Retina (tissue), 1 donor: ENCODE measurements around the gene HOXA7.

Experiments used
- DNase-seq: peaks from one replicate; pipeline ENCODE4 v3.0.0-alpha.2; 2016

HOXA7 gene

DNA sequence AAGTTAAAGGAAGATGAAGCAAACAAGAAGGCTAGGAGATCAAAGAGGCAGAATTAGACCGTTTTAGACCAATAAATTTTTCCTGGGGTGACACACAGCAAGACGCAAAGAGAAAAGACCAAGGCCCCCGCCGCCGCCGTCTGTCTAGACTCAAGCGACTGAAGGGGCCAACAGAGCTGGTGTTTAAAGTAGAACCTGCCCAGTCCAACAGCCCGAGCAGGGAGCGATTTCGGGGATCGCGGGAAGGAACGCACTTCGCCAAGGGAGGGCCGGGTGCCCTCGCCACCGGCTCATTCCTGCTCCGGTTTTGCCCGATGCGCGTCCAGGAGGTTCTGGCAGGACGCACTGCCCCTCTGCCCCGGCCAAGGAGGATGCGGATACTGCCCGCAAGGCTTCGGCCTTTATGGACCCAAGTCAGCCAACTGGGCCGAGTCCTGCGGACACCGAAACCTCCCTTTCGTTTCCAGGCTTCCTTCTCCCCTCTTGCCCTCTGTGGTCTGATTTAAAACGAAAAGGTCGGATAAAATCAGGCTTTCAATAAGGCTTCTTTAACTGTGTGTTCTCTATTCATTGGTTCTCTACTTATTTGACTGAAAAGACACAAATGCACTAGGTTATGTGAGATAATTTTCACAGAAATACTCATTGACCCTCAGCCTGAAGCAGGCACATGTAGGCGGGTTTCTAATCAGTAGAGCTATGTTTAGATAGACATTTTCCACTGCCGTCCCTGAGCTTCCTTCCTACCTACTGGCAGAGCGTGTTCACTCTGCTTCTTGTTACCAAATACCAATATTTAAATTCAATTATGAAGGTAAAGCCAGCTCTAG, 2.2 kb upstream of the HOXA7 start:
- DNase-seq, result peak; percentile 76

DNA sequence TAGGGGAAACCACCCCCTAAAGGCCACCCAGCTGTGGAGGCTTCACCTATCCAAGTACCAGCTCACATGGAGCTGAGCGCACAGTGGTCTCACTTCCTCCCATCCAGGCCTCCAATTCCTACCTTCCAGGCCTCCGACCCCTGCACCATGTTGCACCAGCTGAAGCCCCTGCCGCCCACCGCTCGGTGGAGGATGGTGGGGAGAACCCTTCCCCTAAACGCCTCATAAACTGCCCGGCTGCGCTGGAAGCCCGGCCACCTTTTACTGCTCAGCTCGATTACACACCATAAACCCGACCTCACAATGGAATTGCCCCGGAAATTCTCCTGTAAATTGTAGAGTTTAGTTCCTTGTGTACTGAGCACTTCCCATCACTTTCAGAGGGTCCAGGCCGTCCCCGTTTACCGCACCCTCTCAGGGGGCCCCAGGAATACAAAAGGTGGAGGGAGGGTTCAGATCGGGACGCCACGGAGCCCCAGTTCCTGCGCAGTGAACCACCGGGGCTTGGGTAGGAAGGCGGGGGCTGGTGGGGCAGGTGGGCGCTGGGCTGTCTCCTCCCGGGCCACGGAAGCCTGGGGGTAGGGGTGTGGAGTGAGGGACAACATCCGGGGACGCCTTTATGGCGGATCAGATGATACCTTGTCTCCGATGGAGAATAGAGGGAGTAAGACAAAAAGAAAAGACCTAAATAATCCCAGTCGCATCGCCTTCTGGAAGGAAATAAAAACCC, 1.4 kb upstream of the HOXA7 start:
- no peak for DNase-seq

DNA sequence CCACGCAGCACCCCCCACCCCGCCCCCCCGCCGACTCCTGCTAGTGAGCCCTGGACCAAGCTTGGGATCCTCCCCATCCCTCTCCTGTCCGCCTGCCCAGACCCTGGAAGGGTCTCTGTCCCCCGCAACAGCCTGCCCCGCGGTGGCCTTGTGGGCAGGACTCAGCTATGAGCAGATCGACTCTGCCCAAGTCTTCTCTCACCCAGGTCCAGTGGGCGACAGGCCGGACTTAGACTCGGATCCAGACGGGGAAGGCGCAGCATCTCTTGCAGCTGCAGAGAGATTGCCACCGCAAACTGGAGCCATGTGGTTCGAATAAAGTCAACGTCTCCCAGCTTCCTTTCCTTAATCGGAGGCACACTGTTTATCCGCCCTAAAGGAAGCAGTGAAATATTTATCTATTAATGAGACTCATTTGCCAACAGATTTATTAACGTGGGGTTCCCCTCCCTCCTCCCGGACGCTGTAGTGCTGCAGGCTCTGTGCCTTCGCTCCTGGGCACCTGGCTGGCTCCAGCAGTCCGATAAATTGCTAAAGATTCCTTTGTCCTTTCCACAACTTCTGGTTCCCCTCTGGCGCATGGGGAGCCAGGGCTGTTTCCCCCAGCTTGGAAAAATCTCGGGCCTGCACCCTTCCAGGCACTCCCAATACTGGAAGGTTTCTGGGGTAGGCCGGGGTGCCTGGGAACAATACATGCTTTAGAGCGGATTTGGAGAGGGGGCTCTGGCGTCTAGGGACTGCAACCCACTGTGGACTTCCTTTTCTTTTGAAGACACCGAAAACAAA, 634 bp upstream of the HOXA7 start:
- no peak for DNase-seq

DNA sequence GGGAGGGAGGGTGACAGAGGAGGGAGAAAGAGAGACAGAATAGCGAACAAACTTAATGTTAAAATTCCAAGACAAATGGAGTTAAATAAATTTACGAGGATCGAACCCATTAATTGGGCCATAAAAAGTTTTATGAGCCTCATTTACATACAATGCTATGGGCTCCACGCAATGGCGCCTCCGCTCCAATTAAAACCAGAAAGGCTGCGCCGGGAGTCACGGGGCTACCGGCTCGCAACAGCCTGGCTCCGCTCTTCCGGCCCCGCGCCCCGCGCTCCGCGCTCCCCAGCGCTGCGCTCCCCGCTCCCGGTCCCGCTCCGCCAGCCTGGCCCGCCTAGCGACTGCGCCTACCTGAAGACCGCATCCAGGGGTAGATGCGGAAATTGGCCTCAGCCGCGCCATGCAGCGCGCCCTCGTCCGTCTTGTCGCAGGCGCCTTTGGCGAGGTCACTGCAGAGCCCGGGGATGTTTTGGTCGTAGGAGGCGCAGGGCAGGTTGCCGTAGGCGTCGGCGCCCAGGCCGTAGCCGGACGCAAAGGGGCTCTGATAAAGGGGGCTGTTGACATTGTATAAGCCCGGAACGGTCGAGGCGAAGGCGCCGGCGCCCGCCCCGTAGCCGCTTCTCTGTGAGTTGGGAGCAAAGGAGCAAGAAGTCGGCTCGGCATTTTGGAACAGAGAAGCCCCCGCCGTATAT, 513 bp downstream of the HOXA7 start:
- DNase-seq, result peak; percentile 73

DNA sequence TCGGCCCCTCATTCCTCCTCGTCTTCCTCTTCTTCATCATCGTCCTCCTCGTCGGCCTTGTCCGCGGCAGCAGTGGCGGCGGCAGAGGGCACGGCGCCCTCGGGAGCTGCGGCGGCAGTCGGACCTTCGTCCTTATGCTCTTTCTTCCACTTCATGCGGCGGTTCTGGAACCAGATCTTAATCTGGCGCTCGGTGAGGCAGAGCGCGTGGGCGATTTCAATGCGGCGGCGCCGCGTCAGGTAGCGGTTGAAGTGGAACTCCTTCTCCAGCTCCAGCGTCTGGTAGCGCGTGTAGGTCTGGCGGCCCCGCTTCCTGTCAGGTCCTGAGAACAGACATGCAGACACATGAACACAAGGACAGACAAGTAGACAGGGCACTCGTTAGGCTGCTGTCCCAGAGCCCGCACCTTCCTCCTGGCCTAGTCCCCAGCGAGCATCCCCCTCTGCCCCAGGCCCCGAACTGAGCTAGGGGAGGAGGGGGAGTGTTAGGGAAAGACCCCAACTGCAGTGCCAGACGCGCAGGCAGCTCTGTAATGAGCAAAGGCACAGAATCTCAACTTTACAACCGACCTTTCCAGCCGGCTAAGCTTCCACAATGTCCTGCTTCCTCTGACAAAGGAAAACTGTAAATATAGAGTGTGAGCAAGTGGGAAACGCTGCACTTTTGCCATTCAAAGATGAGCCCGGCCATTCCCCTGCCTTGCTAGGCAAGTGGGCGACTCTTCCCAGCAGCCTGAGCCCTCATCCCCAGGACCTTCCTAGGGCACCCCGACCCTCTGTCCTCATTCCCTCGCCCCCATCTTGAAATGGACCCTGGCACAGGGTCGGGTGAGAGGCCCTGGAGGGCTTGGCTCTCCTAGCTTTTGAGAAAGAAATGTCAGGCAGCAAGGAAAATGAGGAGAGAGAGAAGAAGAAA, 1.3 kb downstream of the HOXA7 start:
- DNase-seq, result no peak

DNA sequence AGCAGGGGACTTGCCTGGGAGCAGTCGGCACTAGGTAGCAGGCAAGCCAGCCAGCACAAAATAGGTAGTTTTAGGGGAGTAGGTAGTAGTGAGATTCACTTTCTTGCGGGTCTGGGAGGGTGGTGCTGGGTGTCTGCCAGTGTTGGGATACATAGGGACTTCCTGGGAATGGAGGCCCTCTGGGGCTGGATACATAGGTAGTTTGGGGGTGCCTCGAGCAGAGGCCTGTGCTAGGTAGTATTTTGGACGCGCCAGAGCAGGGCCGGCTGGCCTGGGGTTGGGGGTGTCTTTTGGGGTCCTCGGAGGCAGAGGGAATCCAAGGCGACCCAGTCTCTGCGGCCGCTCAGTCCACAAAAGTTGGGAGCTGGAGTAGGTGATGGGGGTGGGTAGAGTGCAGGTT, 2.1 kb downstream of the HOXA7 start:
- DNase-seq, result no peak

DNA sequence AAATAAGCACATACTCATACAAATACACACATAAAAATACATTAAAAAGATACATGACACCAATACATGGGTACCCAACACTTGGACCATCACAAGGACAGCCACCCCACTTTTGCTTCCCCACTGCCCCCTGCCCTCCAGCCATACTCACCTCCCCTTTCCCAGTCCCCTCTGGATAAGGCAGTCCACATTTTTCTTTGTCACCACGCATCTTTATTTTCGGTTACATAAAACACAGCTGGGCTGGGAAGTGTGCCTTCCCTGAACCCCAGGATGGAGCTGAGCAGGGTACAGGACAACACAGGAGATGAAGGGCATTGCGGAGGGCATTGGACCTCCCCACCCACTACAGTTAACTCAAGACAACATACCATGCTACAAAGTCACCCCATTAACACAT, 2.9 kb downstream of the HOXA7 start:
- DNase-seq, result no peak

DNA sequence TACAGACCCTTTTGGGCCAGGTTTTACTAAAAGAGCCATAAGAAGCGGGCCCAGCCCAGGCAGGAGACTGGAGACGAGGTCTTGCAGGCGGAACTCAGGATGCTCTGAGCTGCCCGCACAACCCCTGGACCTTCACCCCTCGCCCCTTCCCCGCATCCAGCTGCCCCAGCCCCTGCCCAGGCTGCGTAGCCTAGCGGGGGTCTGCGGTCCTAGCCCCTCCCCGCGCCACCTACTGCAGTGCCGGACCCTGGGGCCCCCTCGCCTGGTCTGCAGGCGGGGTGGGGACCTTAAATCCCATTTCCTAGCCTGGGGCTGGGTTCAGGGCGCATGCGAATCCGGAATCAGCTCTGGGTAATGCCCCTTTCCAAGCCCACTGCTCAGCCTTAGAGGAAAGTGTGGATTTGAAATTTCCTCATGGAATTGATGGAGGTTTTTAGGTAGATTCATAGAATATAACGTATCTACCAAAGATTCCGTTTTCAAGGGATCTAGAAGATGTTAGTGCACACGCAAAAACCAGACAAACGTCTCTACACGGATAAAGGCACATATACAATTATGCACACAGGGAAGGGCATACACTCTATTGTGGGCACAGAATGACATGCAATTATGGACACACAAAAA, 3.5 kb downstream of the HOXA7 start:
- no peak for DNase-seq

DNA sequence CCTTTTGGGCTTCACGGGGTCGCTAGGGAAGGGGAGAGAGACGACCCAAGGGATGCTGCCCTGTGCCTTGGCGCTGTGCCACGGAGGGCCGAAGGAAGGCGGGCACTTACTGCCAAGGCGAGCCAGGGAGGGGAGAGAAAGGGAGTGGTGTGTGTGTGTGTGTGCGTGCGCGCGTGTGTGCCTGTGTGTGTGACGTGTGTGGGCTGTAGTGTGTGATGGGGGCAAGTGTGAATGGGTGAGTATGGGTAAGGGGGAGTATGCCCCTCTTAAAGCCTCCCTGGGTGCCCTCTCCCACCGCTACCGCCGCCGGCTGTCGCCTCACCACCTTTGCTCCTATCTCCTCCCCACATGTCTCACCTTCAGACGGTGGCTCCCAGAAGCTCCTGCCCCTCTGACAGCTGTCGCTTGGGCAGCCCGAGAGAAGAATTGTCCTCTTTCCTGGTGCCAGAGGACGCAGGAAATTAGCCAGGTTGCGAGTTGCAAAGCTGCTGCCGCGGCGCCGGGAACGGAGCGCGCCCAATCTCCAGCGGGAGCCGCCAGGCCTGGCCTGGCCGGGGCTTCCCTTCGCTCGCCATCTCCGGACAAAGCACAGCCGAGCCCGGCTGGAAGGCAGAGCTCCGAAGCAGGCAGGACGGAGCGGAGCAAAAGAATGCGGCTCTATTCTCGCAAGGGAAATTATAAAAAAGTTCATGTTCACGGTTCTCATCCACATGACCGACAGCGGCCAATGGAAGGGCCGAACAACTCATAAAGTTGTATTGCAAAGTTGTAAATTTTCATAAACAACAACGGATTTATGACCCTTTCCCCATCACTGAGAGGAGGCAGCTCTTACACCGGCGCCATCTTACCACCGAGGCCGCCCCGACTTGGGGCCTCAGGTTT, 4.3 kb downstream of the HOXA7 start, which contains the start of gene HOXA3:
Gene HOXA3 (minus strand): TSS at position 653 of the 885 bp plus-strand sequence. CDS start 41,943 bp downstream, outside the sequence.
- peak; percentile 68 for DNase-seq

DNA sequence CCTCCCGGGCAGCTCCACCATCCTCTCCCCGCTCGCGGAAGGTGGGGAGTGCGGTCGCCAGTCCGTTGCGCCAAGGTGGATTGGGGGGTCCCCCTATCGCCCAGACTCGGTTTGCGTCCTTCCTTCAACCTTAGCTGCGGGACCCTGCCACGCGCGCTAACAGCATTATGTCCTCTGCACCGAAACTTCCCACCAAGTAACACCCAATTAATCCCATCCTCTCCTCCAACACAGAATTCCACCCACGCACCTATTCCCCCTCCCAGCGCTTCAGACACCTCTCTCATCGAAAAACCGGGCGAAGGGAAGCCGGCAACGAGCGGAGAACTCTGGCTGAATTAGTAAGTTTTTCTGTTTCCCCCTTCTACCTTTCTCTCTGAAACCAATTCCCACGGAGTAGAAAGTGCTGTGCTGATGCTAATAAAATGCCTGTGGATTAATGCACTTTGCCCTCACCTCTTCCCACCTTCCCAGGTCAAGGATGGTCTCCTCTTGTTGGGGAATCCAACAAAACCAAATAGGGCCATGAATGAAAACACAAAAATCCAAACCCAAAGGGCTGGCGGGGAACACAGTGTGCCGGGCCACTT, 5.0 kb downstream of the HOXA7 start:
- no peak for DNase-seq

DNA sequence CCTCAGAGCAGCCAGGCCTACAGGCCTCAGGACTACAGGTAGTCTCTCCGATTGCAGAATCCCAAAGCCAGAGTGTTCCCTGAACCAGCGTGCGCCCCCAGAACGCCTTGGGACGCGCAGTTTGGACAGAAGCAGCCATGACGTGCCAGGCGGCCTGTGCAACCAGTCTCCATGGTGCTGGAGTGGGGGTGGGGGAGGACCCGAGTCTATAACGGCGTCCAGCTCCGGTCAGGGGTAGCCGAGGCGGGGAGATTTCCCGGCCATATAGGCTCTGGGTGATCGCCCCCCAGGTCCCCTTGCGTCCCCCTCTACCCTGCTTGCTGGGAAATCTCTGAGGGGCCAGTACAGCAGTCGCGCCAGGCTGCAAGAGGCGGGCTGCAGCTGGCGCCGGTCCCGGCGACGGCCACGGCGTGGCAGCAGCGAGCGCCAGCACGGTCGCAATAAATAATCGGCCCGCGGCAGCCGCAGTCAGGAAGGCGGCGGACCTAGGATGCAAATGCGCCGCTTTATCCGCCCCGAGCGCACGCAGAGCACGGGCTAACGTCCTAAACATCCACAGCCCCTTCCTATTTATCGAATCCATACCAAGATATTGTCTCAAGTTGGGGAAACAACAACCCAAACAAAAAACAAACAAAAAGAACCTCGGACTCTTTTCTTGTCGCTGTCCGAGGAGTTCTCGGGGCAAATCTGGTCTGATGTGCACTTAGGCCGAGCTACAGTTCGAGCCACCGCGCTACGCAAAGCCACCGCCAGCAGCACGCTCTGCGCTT, 5.7 kb downstream of the HOXA7 start:
- peak; percentile 92 for DNase-seq

DNA sequence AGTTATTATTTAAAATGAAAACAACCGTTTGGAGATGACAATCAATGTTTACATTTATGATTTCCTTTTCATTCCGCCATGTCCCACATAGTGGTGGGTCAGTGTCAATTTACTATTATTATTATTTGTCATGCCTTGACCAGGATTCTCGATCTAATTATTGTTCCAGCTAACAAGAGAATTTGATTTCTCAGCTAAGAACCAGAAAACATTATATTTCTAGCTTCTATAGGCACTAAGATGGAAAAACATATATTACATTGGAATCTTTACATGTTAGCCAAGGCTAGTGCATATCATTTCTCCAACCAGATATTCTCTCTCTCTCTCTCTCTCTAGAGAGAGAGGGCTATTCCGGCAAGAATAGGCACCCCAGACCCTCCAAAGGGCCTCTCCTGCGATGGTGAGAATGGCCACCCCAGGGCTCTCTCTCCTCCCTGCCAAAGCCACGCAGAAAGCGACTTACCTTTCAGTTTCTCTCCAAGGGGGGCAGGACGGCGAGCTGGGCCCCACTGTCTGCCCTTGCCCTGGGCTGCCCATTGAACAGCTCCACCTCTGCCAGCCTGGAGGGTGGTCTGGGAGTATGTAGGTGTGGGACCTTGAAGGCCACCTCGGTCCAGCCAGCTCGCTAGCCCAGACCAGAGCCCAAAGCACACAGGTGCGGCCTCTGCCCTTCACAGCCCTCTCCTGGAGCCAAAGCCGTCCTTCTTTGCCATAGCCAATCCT, 6.5 kb downstream of the HOXA7 start:
- no peak for DNase-seq

DNA sequence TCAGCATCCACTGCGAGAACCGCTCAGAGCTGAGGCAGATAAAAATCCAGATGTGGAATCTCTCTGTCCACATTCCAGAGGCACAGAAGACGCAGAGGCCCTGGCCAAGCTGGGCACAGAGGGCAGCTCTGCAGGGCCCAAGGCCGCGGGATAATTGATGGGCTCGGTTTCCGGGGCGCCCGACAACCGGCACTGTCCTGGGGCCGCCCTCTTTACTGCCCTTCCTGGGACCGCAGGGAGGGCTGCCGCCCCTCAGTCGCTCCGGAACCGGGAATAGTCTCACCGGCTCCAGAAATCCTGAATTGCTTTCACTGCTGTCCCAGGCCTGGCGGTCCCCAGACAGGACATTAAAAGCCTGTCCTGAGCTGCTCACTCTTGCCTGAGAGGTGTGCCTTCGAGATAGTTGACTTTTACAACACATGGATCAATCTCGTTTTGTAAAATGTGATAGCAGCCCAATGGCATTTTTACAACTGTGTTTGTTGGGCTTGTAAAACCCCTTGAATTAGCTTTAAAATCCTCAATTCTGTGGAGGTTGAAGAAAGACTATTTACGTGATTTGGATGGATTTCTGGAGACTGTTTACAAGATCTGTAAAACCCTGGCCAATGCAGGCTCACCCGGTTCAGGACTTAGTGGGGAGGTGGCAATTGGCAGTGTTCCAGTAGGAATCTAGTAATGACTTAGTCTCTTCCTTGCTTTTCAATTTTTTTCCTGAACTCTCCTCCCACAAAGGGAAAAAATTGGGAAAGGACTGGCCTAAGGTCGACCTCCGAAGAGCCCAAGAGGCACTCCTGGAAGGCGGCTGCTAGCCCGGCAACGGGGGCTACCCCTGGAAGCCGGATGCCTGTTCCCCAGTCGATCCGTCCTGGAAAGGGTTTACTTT, 7.5 kb downstream of the HOXA7 start:
- DNase-seq, result no peak

DNA sequence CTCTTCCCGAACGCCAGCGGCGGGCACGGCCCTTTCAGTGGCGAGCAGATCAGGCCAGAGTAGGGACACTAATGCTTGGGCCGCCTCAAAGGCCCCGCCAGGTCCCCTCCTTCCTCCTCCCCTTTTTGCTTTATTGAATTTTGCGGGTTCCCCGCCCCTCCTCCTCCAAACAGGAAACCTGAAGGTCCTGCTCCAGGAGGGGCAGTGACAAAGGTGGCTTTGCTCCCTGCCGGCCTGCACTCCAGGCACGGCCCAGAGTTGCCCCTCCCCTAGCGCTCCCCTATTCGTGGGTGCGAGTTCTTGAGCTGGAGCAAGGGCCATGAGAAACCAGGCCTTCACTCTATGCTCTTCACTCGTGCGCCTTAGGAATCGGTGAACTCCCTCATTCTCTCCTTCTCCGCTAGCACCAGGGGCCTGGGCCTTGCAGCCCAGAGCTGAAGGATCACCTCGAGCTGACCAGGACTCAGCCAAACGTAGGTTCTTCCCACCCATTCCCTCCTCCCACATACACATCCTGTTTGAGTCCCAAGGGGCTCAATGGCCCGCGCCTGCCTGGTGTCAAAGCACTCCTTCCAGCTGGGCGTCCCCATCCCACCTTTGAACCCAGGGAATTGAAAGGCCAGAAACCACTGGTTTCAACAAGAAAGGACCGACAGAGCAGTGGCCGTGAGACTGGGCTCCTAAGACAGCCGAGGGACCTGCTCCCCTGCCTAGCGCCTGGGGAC, 8.3 kb downstream of the HOXA7 start:
- no peak for DNase-seq

DNA sequence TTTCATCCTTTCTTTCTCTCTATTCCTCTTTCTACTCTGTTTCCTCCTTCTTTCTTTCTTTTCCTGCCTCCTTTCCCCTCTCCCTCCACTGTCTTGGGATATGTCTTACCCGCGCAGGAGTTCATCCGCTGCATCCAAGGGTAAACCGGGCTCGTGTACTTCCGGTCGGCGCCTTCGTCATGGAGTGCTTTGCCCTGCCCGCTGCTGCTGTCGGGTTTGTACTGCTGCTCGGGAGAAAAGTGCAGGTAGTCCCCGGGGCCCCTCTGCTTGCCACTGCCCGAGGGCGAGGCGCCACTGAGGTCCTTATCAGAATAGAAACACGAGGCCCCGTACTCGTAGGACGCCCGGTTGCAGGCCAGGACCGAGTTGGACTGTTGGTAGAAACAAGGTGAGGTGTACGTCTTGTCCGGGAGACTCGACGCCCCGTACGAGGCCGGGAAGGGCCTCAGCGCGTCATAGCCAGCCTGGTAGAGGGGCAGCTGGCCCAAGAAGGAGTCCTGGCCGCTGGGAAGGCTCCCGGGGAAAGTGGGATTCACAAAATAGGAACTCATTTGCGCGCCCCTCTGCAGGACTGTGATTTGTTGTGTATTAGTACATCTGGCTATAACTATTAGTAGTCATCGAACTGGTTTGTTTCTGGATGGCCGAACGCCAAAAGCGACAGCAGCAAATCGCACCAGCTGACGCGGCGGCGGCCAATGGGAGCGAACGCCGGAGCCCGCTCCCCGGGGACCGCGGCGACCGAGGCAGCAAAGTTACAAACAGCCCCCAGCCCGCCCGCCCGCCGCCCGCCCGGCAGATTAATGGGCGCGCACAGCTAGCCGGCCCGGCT, 9.1 kb downstream of the HOXA7 start, which contains the start of gene HOXA6:
Gene HOXA6 (minus strand): TSS at position 576 of the 832 bp plus-strand sequence. CDS start 25 bp downstream, at position 551.
- peak; percentile 56 for DNase-seq
